ENCODE measurements around the gene WDR86. TPM values are rescaled to one million over a fixed set of nuclear protein-coding genes. Genes with fewer than 3 reads are reported as not detected.

The WDR86 gene
- total RNA-seq = 0.33 and 43.2 TPM in 2 replicates

GRCh38 chr7:151409667-151410404, at the start of gene WDR86:
WDR86 (minus strand) TSS chr7:151410038; CDS start chr7:151409589, 449 bp downstream.

GRCh38 chr7:151439855-151440798, 30.3 kb upstream of the WDR86 start, which contains the start of gene CRYGN:
CRYGN (minus strand) TSS chr7:151440141; CDS start chr7:151439917, 224 bp downstream.

GRCh38 chr7:151341357-151342101, 68.3 kb downstream of the WDR86 start, which contains the start of gene NUB1:
NUB1 (plus strand) TSS chr7:151341812; CDS start chr7:151345350, 3,538 bp downstream.

Other genes starting within 250 kb of the WDR86 start
- not detected in 2 replicates for gene GBX1, start 242.3 kb downstream of the WDR86 start, total RNA-seq
- gene ASB10, start 222.8 kb downstream of the WDR86 start, total RNA-seq = not detected in 2 replicates
- not detected in 2 replicates for gene H2BK1, start 199.6 kb downstream of the WDR86 start, total RNA-seq
- gene ABCF2, start 182.8 kb downstream of the WDR86 start, total RNA-seq = 39.0 and 55.7 TPM in 2 replicates
- gene CHPF2, start 177.6 kb downstream of the WDR86 start, total RNA-seq = 66.8 and 80.9 TPM in 2 replicates
- gene SMARCD3, start 161.3 kb downstream of the WDR86 start, total RNA-seq = 11.1 and 51.8 TPM in 2 replicates
- gene NUB1, start 68.2 kb downstream of the WDR86 start, total RNA-seq = 23.6 and 27.2 TPM in 2 replicates
- 1.3 TPM in 1 of 2 replicates, not detected in the other for gene CRYGN, start 30.1 kb upstream of the WDR86 start, total RNA-seq
- 72.1 and 108 TPM in 2 replicates for gene RHEB, start 109.9 kb upstream of the WDR86 start, total RNA-seq

Data from mesangial cell (primary cell).